ENCODE measurements around the gene ARSB.
A peak's percentile ranks its signal among the peaks of the same experiment; 100 is the strongest.

ARSB gene

DNA sequence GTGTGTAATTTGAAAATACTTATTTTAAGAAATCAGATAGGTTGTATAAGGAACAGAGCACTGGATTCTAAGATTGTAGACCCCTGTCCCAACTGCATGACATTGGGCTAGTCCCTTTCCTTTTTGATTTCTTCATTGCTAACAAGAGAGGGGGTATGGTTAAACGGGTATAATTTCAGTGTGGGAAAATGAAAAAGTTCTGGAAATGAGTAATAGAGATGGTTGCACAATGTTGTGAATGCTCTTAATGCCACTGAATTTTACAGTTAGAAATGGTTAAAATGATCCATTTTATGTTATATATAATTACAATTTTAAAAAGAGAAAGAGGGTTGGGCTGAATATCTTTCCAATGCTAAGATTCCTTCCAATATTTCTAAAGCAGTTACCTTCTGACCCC lies 233.2 kb downstream of the ARSB start:
- H3K4me3 ChIP-seq (ENCODE audit: low read length) = no peak overlapping the region
- DNase-seq (ENCODE audit: low read depth) = peak; percentile 53
- TF ChIP-seq, protein P1, sequence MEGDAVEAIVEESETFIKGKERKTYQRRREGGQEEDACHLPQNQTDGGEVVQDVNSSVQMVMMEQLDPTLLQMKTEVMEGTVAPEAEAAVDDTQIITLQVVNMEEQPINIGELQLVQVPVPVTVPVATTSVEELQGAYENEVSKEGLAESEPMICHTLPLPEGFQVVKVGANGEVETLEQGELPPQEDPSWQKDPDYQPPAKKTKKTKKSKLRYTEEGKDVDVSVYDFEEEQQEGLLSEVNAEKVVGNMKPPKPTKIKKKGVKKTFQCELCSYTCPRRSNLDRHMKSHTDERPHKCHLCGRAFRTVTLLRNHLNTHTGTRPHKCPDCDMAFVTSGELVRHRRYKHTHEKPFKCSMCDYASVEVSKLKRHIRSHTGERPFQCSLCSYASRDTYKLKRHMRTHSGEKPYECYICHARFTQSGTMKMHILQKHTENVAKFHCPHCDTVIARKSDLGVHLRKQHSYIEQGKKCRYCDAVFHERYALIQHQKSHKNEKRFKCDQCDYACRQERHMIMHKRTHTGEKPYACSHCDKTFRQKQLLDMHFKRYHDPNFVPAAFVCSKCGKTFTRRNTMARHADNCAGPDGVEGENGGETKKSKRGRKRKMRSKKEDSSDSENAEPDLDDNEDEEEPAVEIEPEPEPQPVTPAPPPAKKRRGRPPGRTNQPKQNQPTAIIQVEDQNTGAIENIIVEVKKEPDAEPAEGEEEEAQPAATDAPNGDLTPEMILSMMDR (conservative IDR thresholded peaks at IDR 0.05; ENCODE audit: low read length) = no peak

DNA sequence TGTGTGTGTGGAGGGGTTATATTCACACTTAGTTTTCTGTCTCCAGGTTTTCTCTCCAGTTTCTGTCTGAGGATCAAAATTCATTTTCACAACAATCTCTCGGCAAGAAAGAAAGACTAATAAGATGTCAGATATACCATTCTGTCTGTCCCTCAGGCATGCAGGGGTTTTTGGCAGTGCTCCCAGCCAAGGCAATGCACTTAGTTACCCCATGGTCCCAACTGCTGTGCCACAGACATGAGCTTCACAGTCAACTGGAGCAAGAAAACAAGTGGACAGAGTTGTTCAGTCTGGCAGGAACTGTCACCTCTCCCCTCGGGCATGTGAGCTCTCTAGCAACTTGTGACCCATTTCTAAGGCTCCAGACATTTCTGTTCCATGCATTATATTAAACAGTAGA lies 234.8 kb downstream of the ARSB start:
- no peak overlapping the region for H3K4me3 ChIP-seq (ENCODE audit: low read length)
- DNase-seq (ENCODE audit: low read depth) = no peak
- TF ChIP-seq, protein P1 (conservative IDR thresholded peaks at IDR 0.05; ENCODE audit: low read length) = no peak

DNA sequence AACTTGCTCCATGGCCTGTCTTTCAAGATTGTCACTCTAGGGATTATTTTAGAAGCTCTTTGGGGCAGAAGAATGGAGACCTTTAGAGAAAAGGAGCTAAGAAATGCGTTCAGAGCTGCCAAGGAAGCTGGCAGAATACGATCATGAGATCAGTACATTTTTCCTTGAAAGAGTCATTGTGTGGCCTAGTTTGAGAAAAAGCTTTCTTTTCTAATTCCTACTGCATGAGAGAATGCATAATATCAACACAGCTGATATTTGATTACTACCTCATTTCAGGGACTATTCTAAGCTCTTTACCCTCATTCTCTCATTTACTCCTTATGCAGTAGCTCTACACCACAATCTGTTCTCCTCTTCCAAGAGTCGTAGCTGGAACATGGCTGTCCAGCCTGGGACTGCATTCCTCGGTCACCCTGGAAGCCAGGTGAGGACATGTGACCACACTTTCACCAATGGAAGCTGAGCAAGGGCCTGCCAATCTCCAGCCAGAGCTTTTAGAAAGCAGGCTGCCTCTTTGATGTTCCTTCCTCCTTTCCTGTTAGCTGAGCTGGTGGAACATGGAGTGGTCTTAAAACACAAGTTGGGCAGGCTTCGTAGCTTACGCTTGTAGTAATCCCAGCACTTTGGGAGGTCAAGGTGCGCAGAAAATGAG lies 237.3 kb downstream of the ARSB start:
- TF ChIP-seq, protein P1 (conservative IDR thresholded peaks at IDR 0.05; ENCODE audit: low read length) = no peak
- no peak overlapping the region for H3K4me3 ChIP-seq (ENCODE audit: low read length)
- peak; percentile 89 for DNase-seq (ENCODE audit: low read depth)

DNA sequence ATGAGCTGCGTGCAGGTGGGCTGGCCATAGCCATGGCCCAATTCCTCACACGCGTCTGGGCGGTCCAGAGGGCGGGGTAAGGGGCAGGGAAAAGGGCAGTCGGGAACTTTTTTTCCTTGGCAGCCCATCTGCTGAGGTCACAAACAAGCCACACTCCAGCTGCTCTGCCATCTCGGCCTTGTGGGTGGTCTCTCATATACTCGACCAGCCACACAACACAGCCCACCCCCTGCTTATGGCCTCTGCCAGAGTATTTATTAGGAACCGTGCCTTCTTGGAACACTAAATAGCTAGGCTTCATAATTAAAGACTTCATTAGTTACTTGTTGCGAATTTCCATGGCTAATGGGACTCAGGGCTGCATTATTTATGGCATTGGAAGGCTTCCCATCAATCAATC lies 238.1 kb downstream of the ARSB start:
- H3K4me3 ChIP-seq (ENCODE audit: low read length) = no peak overlapping the region
- no peak for DNase-seq (ENCODE audit: low read depth)
- TF ChIP-seq, protein P1 (conservative IDR thresholded peaks at IDR 0.05; ENCODE audit: low read length) = no peak

DNA sequence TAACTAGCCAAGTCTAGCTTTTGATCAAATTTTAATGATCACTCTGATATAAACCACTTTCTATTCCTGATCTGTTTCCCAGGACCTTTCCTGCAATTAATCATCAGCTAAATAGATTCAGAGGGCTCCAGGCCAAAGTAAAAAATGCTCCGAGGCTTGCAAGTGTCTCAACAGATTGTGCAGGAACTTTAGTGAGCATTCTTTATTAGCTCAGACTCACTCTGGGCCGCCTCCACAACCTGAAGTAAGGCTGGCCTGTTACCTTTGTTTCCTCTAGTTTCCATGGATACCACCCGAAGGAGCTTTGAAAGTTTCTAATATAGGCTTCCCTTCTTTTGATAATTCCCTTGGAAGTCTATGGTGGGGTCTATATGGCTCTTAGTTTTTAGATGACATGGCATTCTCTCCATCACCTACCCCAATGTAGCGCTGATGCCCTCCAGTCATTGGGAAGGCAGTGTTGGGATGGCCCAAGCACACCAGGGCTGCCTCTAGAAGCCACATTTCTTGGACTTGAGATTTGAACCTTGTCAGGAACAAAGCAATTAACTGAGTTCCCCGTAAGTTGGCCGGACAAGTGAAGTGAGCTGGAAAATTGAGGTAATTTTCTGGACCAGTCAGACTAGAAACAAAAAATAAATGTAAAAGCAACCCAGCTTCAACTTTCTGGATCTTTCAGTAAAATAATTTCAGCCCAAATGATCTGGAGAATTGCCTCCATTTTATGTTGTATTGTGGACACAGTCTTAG lies 238.9 kb downstream of the ARSB start:
- DNase-seq (ENCODE audit: low read depth) = peak; percentile 40
- TF ChIP-seq, protein P1 (conservative IDR thresholded peaks at IDR 0.05; ENCODE audit: low read length) = no peak
- H3K4me3 ChIP-seq (ENCODE audit: low read length) = no peak overlapping the region

DNA sequence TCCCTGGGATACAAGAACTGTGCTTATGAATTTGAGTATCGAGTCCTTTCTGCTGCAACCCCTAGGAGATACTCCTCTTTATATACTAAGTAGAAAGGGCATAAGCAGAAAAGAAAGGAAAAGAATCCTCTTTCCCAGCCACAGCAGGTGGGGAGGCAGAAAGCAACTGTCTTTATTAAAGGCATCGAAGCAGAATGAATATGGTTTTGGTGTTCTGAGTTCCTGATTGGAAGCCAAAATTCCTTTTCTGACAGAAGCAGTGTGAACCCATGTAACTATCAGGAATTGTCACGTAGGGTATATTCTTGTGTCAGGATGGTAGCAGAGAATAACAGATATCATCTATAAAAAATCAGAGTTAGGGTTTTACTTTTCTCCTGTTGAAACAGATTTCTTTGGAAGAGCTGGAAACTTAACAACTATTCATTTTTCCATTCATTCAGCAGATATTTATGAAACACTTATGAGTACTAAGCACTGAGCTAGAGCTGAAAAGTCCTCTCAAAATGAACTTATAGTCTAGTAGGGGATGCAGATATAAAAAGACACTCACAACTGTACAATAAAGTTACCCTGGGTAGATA lies 240.1 kb downstream of the ARSB start:
- H3K4me3 ChIP-seq (ENCODE audit: low read length) = no peak overlapping the region
- TF ChIP-seq, protein P1 (conservative IDR thresholded peaks at IDR 0.05; ENCODE audit: low read length) = no peak
- peak; percentile 25 for DNase-seq (ENCODE audit: low read depth)

Data from AG10803 (cell line).